HG02885 (cell line): Measurements from ENCODE around the gene ZMYND19.
A peak's percentile ranks its signal among the peaks of the same experiment; 100 is the strongest.
"Not testable (repeated sequence)": the region's sequence is repeated elsewhere in the genome, so short reads cannot be mapped to it uniquely, and the experiment has no call there.

Experiments
- ATAC-seq: cut with Tn5 transposase; IDR thresholded peaks from one replicate; pipeline ENCODE4 v1.9.1; 2021; ENCODE audit warnings: mild to moderate bottlenecking; ENCODE audit not compliant: unreplicated experiment, poor library complexity

Gene ZMYND19

DNA sequence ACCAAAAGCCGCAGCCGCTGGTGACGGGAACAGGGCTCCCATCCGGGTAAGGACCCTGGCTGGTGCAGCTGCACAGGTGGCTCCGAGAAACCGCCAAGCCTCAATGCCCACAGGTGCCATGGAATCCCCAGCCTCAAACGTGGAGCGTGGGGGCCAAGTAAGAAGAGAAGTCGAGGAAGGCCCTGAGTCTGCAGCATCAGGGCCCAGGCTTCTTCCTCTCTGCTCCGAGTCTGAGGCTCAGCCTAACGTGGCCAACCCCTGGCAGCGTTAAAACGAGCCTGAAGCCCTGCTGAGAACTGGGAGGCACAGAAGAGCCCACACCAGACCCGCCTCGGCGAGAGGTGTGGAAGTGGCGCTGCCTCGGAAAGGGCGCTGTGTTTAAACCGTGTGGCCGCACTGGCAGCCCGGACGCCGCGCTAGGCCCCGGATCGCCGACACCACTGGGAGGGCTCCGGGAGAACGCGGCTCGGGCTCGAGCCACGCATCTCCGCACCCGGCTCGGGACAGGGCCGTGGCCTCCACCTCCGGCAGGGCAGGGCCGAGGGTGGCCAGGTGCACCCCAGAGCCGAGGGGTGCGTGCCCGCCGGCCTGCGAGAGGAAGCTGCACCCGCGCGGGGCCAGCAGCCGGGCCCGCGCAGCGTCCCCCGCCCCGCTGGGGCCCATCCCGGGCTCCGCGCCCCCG is 730 bp downstream of the ZMYND19 start:
- peak; percentile 15 for ATAC-seq

DNA sequence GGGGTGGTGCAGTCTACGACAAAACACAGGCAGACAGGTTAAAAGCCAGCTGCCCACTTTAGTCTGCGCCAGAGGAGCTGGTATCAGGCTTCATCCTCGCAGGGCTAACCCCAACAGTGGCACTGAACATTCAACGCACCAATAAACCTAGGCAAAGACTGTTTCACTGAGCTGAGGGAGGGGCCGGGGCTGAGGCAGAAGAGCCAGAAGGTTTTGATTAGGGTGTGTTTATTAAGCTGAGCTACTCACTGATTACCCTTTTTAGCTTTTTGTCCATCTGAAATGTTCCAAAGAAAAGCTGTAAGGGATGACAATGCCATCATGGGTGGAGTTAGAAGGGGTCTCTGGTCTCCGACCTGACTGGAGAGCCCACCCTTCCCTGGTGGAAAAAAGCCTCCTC is 1.4 kb downstream of the ZMYND19 start:
- no peak for ATAC-seq

DNA sequence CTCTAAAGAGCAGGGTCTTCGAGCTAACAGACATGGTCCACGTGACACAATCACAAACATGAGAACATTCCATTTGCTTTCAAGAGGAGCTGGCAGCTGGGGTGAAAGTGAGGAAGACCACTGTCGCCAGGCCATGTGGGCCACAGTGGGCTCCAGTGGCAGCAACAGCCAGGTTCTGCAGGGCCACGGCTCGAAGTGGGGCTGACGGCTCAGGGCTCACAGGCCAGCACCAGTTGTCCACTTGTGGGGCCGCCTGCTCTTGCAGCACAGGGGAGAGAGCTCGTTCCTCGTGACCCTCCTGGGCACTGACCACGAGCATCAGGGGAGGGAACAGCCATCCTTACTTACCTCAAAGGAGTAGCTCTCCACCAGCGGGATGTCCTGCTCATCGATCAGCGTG is 2.0 kb downstream of the ZMYND19 start:
- ATAC-seq = no peak

DNA sequence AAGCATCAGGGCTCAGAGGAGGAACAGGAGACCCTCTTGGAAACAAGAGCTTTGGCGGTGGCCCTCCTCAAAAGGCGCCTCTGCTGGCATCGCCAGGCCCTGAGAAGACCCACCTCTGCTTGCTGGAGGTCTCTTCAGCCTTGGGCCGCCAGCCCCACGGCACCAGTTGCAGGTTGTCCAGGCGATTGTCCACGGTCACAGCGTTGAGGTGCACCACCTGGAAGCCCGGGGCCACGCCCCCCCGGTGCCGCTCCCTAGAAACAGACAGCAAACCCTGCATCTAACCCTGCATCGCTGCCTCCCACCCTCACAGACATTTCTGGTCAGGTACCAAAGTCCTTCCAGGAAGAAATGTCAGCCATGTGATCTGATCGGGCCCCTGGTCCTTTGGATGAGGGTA is 3.5 kb downstream of the ZMYND19 start:
- no peak for ATAC-seq

DNA sequence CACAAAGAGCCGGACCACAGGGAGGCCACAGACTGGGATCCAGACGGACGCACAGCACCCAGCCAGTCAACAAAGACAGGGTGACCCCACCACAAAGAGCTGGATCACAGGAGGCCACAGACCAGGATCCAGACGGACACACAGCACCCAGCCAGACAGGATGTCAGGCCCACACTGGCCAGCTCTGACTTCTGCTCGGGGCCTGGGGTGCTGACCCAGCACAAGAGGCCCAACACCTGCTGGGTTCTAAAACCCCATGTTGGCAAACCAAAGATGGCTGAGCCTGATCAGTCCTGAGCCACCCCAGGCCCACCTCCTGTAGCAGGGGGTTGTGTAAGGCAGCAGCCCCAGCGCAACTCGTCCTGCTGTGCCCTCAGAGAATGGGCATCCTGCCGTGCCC is 6.4 kb downstream of the ZMYND19 start:
- ATAC-seq = no peak

DNA sequence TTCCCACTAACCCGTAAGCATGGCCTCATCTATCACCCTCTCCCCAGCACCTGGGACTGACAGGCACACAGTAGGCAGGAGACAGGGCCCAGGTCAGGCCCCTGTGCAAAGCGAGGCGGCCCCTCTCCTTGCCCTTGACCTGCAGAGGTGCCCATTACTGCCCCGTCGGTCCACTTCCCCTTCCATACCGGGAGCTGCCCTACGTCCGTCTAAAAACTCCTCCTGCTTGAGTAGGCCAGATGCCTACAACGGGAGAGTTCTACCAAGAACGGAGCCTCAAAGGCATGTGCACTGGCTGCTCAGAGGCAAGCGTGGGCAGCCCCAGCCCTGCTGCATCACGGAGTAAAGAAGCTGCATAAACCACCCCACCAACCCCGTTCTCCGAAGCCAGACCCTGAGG is 7.0 kb downstream of the ZMYND19 start:
- no peak for ATAC-seq

DNA sequence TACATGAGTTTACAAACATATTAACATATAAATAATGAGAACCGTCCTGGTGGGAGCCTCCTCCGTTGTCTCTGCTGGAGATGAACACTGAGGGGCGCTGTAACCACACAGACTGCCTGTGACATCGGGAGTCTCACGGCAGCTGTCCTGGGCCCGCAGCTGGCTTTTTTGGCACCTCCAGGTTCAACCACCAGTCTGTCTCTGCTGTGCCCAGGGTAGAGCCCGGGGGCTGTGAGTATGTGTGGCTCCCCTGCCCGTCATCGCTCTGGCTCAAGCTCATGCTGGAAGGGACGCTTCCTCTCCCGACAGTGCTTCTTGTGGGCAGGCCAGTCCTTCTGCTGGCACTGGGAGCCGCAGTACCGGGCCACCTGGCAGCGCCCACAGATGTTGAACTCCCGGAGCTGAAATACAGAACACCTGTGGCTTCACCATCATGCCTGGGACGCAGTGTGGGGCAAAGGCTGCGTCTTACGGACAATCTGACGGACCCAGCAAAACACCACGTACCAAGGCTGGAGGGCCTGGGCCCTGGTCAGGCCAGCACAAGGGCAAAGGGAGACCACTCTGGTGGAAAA is 7.9 kb downstream of the ZMYND19 start:
- ATAC-seq = no peak

DNA sequence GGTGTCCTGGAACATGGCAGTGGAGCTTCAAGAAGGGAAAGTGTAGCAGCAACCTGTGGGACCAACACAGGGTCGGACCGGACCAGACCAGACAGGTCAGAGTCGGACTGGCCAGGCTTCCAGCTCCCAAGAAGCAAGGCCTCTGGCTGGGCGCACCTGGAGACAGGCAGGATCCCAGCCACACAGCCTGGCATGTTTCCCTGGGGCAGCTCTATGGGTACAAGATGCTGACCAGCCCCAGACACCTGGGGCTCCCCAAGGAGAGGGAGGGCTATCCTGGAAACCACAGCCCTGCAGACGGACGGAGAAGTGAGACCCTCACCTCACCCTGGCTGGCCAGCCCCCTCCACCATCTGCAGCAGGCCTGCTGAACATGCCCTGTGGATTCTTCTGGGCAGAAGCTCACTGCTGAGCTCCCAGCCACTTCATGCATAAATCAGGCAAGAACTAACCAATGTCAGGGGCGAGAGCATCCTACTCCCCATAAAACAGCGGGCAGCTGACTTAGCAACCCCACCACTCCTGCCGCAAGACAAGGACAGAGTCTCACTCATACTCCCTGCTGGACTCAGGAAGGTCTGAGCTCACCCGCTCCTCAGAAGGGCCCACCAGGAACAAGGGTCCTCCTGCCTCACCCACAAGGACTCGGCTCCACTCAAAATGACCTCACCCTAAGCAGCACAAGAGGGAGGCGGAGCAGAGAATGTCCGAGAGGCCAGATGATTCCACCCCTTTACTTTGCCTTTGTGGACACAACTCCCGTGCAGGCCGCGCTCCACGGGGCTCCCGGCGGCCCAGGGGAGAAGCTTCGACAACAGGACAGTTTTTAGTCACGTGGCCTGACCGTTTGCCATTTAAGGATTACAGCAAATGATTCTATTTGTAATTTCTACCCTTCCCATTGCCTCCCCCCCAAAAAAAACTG is 8.7 kb downstream of the ZMYND19 start:
- ATAC-seq = no peak

DNA sequence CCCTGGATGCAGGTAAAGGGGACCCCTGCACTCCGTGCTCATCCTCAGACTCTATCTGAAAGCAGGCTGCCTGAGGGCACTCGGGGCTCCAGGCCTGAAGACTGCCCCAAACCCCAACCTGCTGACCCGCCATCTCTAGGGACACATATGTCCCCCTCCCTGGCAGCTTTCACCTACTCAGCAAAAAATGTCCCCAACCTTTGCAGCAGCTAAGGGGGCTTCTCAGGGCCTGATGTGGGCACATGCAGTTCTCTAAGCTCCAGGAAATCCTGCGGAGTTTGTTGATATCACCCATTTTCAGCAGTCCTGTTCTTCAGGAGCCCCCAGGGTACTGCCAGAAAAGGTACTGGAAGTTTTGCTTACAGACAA is 9.4 kb downstream of the ZMYND19 start:
- no peak for ATAC-seq

DNA sequence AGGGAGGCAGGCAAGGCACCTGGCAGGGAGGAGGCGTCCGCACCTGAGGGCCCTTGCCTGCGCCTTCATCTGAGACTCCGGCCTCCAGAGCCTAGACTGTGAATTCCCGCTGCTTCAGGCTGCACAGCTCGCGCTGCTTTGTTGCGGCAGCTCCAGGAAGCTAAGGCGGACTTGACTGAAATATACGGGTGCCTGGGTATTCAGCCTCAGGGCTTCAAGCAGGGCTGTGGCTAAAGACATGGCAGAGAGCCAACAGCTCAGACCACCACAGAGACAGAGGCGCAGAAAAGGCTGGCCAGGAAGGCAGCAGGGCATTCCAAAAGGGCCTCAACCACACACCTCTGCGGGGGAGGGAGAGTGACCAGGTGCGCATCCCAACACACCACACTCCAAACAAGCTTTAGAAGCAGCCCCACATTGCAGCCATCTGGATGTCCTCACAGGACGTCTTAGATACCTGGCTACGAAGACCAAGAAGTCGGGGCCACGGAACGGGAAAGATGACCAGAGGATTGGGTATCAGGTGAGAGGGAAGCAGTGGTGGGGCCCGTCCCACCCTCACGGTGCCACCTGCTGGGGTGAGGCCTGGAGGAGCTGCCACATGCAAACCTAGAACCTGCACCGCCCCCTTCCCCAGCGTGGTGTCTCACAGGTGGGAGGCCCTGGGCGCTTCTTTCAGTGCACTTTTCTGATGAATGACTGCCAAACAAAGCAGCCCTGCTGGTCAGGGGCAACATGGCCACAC is 9.9 kb downstream of the ZMYND19 start:
- no peak for ATAC-seq

DNA sequence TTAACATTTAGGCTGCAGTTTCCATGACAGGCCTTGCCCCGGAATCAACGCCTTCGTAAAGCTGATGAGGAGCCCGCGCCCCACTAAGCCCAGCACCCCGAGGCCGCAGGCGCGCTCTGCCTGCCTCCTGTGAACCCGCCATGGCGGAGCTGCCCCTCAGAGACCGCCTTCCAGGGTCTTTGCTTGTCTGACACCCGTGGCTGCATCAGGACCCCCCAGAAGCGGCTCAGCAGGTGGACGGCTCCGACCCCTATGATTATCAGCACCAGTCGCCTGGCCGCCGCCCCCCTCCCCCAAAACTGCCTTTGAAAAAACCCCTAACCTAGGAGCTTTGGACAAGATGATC is 11.1 kb downstream of the ZMYND19 start:
- ATAC-seq = no peak

DNA sequence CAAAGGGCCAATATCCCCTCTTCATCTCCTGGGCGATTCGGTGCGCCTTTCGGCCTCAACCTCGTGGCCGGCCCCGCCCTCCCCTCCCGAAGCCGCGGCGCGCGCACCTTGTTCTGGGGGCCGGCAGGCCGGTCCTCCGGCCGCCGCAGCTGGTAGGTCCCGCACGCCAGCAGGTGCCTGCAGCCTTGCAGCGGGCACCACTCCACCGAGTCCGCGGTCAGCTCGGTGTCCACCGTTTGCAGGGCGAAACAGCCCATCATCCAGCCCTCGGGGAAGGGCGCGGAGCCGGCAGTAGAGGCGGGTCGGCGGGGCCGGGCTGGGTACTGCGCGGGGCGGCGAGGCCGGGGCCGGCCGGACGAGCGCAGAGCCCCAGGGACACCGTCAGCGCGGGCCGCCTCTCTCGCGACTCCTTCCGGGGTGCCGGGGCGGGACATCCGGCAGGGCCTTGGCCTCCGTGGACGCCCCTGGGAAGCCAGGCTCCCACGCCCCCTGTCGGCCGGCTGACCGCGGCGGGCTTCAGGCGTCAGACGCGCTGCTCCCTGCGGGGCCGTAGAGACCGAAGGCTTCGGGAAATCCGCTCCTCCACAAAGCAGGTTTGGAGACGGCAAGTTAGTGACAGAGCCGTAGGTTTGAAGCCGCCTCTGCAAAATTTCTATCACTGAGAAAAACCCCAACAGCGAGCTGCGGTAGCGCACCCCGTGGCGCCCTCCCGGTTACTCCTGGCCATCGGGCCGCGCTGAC is 11.6 kb downstream of the ZMYND19 start, which contains the start of gene DPH7:
TSS of gene DPH7 (minus strand) at position 408 of the 741 bp plus-strand sequence. CDS start at position 260, 148 bp downstream.
- ATAC-seq = peak; percentile 89

DNA sequence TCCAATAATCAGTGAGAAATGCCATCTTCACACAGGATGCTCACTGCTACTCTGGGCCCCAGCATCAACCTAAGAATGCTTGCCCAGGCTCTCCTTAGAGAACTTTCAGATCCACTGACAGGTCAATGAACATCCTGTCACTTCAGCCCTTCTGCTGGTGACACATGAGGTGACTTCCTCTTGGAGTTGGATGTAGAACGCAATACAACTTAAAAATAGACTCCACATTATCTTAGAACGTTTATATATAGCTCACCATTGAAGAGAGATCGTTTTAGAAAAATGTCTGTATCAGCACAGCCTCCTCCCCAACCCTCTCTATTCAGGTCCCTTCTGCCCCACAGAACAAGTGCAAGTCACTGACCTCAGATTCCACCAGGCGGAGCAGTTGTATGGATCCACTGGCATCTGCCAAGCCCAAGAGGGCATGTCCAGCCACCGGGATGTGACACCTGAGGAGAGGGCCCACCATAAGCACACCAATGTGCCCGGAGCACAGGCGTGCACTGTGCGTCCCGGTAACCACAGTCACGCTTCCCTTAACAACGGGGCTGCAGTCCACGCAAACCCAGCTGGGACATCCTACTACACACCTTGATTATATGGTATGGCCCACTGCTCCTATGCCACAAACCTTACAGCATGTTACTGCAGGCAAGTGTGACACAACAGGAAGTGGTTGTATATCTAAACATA is 14.4 kb downstream of the ZMYND19 start:
- no peak for ATAC-seq

DNA sequence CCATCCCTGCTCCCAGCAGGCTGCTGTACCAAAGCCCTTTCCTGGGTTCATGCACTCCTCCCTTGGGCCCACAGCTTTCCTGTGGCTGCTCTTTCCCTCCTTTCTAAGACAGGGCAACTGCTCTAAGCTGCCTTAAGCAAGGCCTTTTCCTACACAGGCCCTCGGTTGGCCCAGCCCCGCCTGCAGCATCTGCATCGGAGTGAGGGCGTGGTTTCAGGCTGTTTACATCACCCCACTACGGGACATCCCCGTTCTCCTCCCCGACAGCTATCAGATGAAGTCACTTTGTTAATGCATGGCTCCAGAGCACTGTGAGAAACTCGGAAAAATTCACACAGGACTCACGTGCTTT is 15.0 kb downstream of the ZMYND19 start:
- ATAC-seq = no peak

DNA sequence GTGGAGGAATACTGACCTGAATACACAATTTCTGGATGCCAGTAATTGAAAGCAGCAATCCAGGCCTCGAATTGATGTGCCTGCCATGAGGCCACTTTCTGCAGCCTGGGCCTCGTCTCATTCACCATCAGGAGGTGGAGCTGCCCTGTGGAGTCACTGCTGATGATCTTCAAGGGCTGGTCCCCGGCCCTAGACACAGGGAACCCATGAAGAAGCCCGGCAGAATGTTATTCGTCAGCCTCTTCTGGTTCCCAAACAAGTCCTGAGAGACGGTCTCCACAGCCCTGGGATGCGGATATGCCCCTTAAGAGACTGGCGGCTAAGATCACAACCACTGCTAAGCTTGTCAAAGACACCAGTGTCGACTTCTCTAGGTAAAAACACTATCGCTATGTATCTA is 16.1 kb downstream of the ZMYND19 start:
- no peak for ATAC-seq

DNA sequence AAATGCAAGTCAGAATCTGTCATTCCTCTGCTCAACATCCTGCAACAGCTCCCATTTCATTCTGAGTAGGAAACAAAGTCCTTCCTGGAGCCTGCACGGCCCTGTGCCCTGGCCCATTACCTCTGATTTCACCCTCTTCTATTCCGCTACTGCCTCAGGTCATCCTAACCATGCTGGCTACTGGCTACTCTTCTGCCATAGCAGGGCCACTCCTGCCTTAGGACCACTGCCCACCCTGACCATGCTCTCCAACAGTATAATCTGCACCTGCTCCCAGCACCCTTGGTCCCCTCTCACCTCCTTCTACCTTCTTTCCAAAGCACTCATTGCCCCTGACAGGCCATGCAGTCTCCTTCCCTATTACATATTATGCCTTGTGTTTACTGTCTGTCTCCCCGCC is 19.7 kb downstream of the ZMYND19 start:
- no peak for ATAC-seq

DNA sequence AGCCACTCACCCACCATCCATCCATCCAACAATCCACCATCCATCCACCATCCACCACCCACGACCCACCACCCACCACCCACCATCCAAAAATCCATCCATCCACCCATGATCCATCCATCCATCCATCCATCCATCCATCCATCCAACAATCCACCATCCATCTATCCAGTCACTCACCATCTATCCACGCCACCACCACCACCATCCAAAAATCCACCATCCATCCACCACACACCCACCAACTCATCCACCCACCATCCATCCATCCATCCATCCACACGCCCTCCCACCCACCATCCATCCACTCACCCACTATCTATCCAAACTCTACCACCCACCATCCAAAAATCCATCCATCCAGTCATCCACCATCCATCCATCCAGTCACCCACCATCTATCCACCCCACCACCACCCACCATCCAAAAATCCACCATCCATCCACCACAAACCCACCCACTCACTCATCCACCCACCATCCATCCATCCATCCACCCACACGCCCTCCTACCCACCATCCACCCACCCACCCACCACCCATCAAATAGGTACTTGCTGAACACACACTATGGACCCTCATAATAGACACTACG is 20.6 kb downstream of the ZMYND19 start:
- no peak for ATAC-seq

DNA sequence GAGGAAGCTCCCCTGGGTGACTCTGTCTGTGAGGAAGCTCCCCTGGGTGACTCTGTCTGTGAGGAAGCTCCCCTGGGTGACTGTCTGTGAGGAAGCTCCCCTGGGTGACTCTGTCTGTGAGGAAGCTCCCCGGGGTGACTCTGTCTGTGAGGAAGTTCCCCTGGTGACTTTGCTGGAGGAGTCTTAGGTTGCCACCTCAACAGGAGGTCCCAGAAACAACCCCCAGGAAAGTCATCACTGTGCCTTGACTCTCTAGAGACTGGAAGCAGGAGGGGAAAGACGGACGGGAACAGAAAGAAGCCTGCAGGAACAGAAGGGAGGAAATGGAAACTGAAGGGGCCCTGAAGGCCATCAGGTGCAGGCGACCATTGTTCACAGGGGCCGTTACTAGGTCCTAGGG is 21.9 kb downstream of the ZMYND19 start:
- ATAC-seq = not testable (repeated sequence)

DNA sequence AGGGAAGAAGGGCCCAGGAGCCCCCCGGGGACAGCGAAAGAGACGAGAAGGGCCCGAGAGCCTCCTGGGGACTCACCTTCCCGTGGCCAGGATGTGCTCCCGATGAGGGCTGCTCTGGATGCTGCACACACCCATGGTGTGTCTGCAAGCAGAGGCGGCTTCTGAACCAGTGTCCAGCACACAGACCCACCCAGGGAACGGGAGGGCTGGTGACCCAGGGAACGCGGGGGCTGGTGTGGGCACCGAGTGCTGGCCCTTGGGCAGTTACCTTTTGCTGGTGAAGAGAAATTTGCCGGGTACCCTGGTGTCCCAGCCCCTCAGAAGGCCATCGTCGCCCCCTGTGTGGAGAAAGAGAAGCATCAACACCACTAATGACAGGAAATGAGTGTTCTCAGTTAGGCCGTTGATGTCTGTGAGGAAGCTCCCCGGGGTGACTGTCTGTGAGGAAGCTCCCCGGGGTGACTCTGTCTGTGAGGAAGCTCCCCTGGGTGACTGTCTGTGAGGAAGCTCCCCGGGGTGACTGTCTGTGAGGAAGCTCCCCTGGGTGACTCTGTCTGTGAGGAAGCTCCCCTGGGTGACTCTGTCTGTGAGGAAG is 25.4 kb downstream of the ZMYND19 start:
- ATAC-seq = no peak
